ENCODE measurements around the gene MAP6.

MAP6 gene

GRCh38 chr11:75563978-75564552, 104.8 kb downstream of the MAP6 start:
- H3K27me3 ChIP-seq (ENCODE audit: insufficient read depth, low read depth, severe bottlenecking): no peaks in the 10 kb centered on the region
- peak; percentile 23; the same call in 1 of the 2 replicates for TF ChIP-seq CTCF (IDR thresholded peaks at IDR 0.05; ENCODE audit: low read depth, low read length)
- peak overlapping the region; percentile 67 for H3K27ac ChIP-seq
- H3K4me3 ChIP-seq (ENCODE audit: low read depth, low read length): no peak overlapping the region
- H3K36me3 ChIP-seq: no peaks in the 10 kb centered on the region
- peak; percentile 33 for DNase-seq
- no peaks in the 10 kb centered on the region for H3K9me3 ChIP-seq (ENCODE audit: severe bottlenecking)

- Histone ChIP-seq H3K27ac (peak overlapping the region; percentile 67), H3K36me3 (no peaks in the 10 kb centered on the region), H3K9me3 (ENCODE audit: severe bottlenecking) (no peaks in the 10 kb centered on the region), H3K4me3 (ENCODE audit: low read depth, low read length) (peak overlapping the region; percentile 50), H3K27me3 (ENCODE audit: insufficient read depth, low read depth, severe bottlenecking) (no peaks in the 10 kb centered on the region)
- no peak for DNase-seq
- no peak for TF ChIP-seq CTCF (IDR thresholded peaks at IDR 0.05; ENCODE audit: low read depth, low read length)
These were observed 105.3 kb downstream of the MAP6 start for GRCh38 chr11:75563501-75563977.

- DNase-seq: peak; percentile 48
- TF ChIP-seq CTCF (IDR thresholded peaks at IDR 0.05; ENCODE audit: low read depth, low read length): no peak
- Histone ChIP-seq H3K27ac (peak overlapping the region; percentile 67), H3K36me3 (no peaks in the 10 kb centered on the region), H3K4me3 (ENCODE audit: low read depth, low read length) (peak overlapping the region; percentile 50), H3K27me3 (ENCODE audit: insufficient read depth, low read depth, severe bottlenecking) (no peaks in the 10 kb centered on the region), H3K9me3 (ENCODE audit: severe bottlenecking) (no peaks in the 10 kb centered on the region)
These were observed 105.9 kb downstream of the MAP6 start for GRCh38 chr11:75562836-75563484.

- Histone ChIP-seq H3K27ac (peak within 1 kb of the TSS; percentile 67), H3K4me3 (ENCODE audit: low read depth, low read length) (peak within 1 kb of the TSS; percentile 50), H3K9me3 (ENCODE audit: severe bottlenecking) (no peaks in the 10 kb centered on the region), H3K27me3 (ENCODE audit: insufficient read depth, low read depth, severe bottlenecking) (no peaks in the 10 kb centered on the region), H3K36me3 (no peaks in the 10 kb centered on the region)
- DNase-seq: peak; percentile 79
- no peak for TF ChIP-seq CTCF (IDR thresholded peaks at IDR 0.05; ENCODE audit: low read depth, low read length)
These were observed 106.6 kb downstream of the MAP6 start, which contains the start of gene SERPINH1 for GRCh38 chr11:75562048-75562835. SERPINH1 (plus strand) TSS chr11:75562253; CDS start chr11:75566350, 4,097 bp downstream.

- Histone ChIP-seq H3K27me3 (ENCODE audit: insufficient read depth, low read depth, severe bottlenecking) (no peaks in the 10 kb centered on the region), H3K36me3 (no peaks in the 10 kb centered on the region), H3K27ac (peak overlapping the region; percentile 67; the same call in 1 of the 2 replicates), H3K4me3 (ENCODE audit: low read depth, low read length) (peak overlapping the region; percentile 50), H3K9me3 (ENCODE audit: severe bottlenecking) (no peaks in the 10 kb centered on the region)
- no peak for TF ChIP-seq CTCF (IDR thresholded peaks at IDR 0.05; ENCODE audit: low read depth, low read length)
- DNase-seq: no peak
These were observed 107.3 kb downstream of the MAP6 start for GRCh38 chr11:75561426-75562047.

Measured in WERI-Rb-1 (cell line).